ENCODE measurements around the gene USP40.

Gene USP40

GRCh38 chr2:233426619-233427342, 139.8 kb downstream of the USP40 start:
- DNase-seq (ENCODE audit: low read depth, low spot score), result no peak
